ENCODE measurements around the gene URB1. TPM values are rescaled to one million over a fixed set of nuclear protein-coding genes. Genes with fewer than 3 reads are reported as not detected.
A peak's percentile ranks its signal among the peaks of the same experiment; 100 is the strongest.

The URB1 gene
- total and polyA plus RNA-seq, 9 of the 15 experiments (the other 6 are each of a cell fraction or from before 2014, with no cell fraction given): 0.97 to 53.6 (median 21.5) TPM

- TF ChIP-seq THRB (CRISPR knock-in tag; conservative IDR thresholded peaks at IDR 0.05) (0 out of 2 replicates have a peak, but pooled peaks have one; percentile 14), SMAD3 (CRISPR knock-in tag; conservative IDR thresholded peaks at IDR 0.05) (no peak), HNRNPL (IDR thresholded peaks at IDR 0.05; ENCODE audit: low read depth, low read length) (no peak), ZBTB17 (CRISPR knock-in tag; IDR thresholded peaks at IDR 0.05) (peak; percentile 95), KDM5B (IDR thresholded peaks at IDR 0.05; ENCODE audit: insufficient replicate concordance, low read depth, low read length) (peak; percentile 79), ZNF134 (CRISPR knock-in tag; conservative IDR thresholded peaks at IDR 0.05) (0 out of 2 replicates have a peak, but pooled peaks have one; percentile 35), POLR3G (IDR thresholded peaks at IDR 0.05; ENCODE audit: extremely low read depth, insufficient read length, insufficient replicate concordance) (no peak), TARDBP (IDR thresholded peaks at IDR 0.05) (0 out of 2 replicates have a peak, but pooled peaks have one; percentile 60), MTA3 (IDR thresholded peaks at IDR 0.05; ENCODE audit: borderline replicate concordance) (peak; percentile 66; the same call in 1 of the 2 replicates), ELF4 (CRISPR knock-in tag; IDR thresholded peaks at IDR 0.05) (0 out of 2 replicates have a peak, but pooled peaks have one; percentile 24), ATF4 (CRISPR knock-in tag; IDR thresholded peaks at IDR 0.05) (peak; percentile 66), FIP1L1 (IDR thresholded peaks at IDR 0.05; ENCODE audit: low read depth, low read length, poor library complexity, severe bottlenecking) (no peak), HDAC2 (IDR thresholded peaks at IDR 0.05) (peak; percentile 96), ZNF280B (CRISPR knock-in tag; IDR thresholded peaks at IDR 0.05) (no peak)
- TF ChIP-seq, protein P1, sequence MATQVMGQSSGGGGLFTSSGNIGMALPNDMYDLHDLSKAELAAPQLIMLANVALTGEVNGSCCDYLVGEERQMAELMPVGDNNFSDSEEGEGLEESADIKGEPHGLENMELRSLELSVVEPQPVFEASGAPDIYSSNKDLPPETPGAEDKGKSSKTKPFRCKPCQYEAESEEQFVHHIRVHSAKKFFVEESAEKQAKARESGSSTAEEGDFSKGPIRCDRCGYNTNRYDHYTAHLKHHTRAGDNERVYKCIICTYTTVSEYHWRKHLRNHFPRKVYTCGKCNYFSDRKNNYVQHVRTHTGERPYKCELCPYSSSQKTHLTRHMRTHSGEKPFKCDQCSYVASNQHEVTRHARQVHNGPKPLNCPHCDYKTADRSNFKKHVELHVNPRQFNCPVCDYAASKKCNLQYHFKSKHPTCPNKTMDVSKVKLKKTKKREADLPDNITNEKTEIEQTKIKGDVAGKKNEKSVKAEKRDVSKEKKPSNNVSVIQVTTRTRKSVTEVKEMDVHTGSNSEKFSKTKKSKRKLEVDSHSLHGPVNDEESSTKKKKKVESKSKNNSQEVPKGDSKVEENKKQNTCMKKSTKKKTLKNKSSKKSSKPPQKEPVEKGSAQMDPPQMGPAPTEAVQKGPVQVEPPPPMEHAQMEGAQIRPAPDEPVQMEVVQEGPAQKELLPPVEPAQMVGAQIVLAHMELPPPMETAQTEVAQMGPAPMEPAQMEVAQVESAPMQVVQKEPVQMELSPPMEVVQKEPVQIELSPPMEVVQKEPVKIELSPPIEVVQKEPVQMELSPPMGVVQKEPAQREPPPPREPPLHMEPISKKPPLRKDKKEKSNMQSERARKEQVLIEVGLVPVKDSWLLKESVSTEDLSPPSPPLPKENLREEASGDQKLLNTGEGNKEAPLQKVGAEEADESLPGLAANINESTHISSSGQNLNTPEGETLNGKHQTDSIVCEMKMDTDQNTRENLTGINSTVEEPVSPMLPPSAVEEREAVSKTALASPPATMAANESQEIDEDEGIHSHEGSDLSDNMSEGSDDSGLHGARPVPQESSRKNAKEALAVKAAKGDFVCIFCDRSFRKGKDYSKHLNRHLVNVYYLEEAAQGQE (IDR thresholded peaks at IDR 0.05; ENCODE audit: borderline replicate concordance): peak; percentile 47; the same call in 1 of the 2 replicates
- TF ChIP-seq, protein P1 (CRISPR knock-in tag; IDR thresholded peaks at IDR 0.05; ENCODE audit: low read depth): 0 out of 2 replicates have a peak, but pooled peaks have one; percentile 19
These were observed at the start of gene URB1 (continued) for GRCh38 chr21:32392880-32393676.
